Fibroblast of pulmonary artery (primary cell): ENCODE measurements around the gene KRT13.

Source experiments
- DNase-seq: peaks from one replicate; pipeline ENCODE4 v3.0.0-alpha.2; 2010; ENCODE audit warnings: low read depth
- H3K4me3 ChIP-seq: replicated peaks from 2 replicates; pipeline ENCODE4 v1.5.1; 2011; ENCODE audit warnings: low read depth, mild to moderate bottlenecking, control low read depth, low read length, moderate library complexity
- TF ChIP-seq, protein P1 (sequence below): IDR thresholded peaks from 2 replicates; pipeline ENCODE4 v1.5.1; 2011; ENCODE audit warnings: mild to moderate bottlenecking, control low read depth, low read length, inconsistent platforms; ENCODE audit errors: missing control alignments

The KRT13 gene

GRCh38 chr17:41548844-41549595, 43.6 kb upstream of the KRT13 start:
- peak; percentile 87 for DNase-seq
- TF ChIP-seq, protein P1, sequence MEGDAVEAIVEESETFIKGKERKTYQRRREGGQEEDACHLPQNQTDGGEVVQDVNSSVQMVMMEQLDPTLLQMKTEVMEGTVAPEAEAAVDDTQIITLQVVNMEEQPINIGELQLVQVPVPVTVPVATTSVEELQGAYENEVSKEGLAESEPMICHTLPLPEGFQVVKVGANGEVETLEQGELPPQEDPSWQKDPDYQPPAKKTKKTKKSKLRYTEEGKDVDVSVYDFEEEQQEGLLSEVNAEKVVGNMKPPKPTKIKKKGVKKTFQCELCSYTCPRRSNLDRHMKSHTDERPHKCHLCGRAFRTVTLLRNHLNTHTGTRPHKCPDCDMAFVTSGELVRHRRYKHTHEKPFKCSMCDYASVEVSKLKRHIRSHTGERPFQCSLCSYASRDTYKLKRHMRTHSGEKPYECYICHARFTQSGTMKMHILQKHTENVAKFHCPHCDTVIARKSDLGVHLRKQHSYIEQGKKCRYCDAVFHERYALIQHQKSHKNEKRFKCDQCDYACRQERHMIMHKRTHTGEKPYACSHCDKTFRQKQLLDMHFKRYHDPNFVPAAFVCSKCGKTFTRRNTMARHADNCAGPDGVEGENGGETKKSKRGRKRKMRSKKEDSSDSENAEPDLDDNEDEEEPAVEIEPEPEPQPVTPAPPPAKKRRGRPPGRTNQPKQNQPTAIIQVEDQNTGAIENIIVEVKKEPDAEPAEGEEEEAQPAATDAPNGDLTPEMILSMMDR, result peak; percentile 83
- peak overlapping the region; percentile 10 for H3K4me3 ChIP-seq

DNA sequence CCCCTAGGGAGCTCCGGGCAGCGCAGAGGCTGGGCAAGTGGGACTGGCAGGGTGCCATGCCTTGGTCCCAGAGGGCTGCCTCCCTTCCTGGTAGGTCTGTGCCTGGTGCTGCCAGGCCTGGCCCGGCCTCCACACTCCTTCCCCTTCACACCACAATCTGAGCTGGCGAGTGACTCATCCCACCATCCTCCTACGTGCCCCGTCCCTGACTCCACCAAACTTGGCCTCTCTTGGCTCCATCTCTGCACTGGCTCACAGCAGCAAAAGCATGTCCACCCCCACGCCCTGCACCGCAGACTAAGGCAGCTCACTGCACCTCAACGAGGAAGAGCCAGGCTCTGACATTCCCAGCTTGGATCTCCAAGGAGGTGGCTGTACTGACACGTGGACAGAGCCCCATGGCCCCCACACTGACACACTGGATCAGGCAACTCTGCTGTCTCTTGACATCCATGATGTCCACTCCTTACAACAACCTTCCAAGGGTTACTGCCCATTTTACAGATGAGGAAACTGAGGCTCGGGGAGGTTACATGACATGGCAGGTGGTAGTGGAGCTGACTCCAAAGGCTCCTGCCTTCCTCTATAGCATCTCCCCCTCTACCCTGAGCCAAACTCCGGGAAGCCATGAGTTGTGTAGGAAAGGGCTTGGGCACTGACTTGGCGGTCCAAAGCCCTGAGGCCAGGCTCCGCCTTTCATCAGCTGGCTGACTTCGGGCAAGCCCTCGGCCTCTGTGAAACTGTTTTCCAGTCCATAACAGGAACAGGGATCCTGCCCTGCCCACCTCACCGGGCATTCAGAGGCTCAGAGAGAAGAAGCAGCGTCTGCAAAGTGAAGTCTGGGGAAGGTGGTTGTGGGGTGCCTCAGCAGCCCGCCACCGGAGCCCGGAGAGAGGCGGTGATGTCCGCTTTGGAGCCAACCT, 42.8 kb upstream of the KRT13 start:
- DNase-seq, result peak; percentile 97
- peak overlapping the region; percentile 10 for H3K4me3 ChIP-seq
- TF ChIP-seq, protein P1, result no peak

DNA sequence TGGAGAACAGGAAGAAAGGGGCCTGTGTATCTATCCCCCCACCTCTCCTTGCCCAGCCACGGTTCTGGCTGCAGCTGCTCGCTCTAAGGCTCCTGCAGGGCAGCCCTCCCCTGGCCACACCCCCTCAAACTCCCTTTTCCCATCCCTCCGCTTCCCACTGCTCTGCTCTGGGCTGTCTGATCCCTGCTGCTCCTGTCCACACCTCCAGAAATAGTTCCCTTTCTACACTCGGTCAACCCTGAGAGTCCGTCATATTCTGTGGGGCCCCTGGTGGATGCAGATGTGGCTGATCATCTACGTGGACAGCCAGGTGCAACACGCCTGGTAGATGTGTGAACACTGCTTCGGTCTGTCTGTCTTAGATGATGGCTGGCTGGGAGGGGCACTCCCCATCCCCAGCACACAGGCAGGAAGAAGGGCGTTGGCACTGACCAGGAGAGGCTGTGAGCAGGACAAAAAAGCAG, 42.0 kb upstream of the KRT13 start:
- H3K4me3 ChIP-seq, result no peak overlapping the region
- TF ChIP-seq, protein P1, result no peak
- peak; percentile 61 for DNase-seq

DNA sequence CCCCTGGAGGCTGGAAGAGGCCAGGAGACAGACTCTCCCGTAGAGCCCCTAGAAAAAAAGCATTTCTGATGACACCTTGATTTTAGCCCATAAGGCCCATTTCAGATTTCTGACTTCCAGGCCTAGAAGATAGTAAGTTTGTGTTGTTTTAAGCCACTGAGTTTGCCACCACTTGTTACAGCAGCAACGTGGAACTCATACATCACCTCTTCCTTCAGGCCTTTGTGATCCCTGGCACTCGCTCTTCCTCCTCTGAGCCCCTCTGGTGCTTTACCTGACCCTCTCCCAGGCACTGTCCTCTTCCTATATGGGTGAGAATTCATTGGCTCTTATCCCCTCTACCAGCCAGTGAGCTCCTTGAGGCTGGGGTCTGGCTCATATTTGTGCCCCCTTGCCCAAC, 41.4 kb upstream of the KRT13 start:
- TF ChIP-seq, protein P1, result no peak
- no peak for DNase-seq
- no peak overlapping the region for H3K4me3 ChIP-seq

DNA sequence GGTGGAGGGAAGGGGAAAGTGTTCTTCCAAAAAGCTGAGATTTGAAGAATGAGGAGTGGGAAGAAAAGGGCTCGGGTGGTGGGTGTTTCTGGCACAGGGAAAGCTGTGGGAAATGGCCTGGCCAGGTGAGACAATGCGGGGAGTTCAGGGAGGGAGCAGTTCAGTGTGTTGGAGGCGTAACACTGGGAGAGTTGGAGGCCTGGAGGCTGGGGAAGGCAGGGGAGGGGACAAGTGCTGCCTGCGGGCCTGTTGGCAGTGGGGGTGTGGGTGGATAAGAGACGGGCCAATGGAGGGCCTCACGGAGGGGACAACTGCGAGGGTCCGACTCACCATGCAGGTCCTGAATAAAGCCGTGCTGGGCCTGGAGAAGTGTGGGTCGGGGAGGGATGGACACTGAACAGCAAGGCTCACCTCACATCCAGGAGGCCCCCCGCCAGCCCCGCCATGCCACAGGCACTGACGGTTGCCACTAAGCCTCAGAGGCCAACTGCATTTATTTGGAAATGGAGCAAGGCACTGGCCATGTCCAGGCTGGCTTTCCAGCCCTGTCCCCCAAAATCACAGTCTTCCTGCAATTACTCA, 40.5 kb upstream of the KRT13 start:
- H3K4me3 ChIP-seq, result no peak overlapping the region
- TF ChIP-seq, protein P1, result no peak
- no peak for DNase-seq

- TF ChIP-seq, protein P1, result no peak
- no peak overlapping the region for H3K4me3 ChIP-seq
- no peak for DNase-seq
These were observed 39.5 kb upstream of the KRT13 start for GRCh38 chr17:41544935-41545334.
